ENCODE results near the gene ZNF860. TPM values are rescaled to one million over a fixed set of nuclear protein-coding genes. Genes with fewer than 3 reads are reported as not detected.

ZNF860 gene
- total RNA-seq, 1 donor from 2014 or later, result 0.56 TPM

DNA sequence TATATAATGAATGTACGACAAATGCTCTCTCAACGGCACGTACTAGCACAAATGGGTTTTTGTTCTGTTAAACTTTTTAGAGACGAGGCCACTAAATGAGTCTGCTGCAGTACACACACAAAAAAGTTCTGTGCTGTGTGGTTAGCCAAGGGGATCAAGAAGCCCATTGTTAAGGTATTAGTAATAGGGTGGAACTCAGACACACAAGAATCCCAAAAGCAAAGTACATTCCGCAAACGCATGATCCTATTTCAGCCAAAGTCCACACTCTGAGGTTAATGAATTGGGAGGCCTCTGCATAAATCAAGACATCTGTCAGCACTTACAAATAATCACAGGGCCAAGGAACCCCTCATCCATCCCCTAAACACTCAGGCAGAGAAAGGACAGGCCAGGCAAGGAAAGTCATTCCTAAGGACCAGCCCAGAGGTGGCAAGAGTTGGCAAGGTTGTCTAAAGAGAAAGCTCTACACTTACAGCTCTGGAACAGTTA, 12.6 kb upstream of the ZNF860 start:
- Mint-ChIP-seq H3K27me3 (ENCODE audit: low read depth) (no peaks in the 10 kb centered on the region), H3K4me1 (peaks cover 53% of the 10 kb centered on the region), H3K4me3 (peak overlapping the region; percentile 65), H3K9me3 (no peaks in the 10 kb centered on the region), H3K36me3 (ENCODE audit: low read depth) (no peaks in the 10 kb centered on the region), H3K27ac (ENCODE audit: unreplicated experiment) (peak overlapping the region; percentile 93)
- TF ChIP-seq CTCF (conservative IDR thresholded peaks at IDR 0.05), result no peak
- DNase-seq (ENCODE audit: low read depth, low spot score), result no peak

DNA sequence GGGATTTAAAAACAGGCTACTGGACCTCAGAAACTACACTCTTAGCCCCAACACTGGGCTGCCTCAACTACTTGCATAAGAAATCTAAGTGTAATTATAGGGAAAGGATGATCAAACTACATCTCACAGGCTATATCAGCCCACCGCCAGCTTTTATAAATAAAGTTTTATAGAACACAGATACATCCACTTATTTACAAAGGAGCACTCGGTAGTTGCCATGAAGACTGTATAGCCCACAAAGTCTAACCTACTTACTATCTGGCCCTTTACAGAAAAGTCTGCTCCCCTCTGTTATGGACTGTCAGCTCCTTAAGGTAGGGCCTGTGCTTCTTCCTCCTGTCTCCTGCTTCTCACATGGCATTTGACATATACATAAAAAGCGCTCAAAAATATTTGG, 9.9 kb upstream of the ZNF860 start:
- H3K9me3 Mint-ChIP-seq, result no peaks in the 10 kb centered on the region
- no peak overlapping the region for H3K27ac Mint-ChIP-seq (ENCODE audit: unreplicated experiment)
- TF ChIP-seq CTCF (conservative IDR thresholded peaks at IDR 0.05), result no peak
- peaks cover 48% of the 10 kb centered on the region for H3K4me1 Mint-ChIP-seq
- H3K36me3 Mint-ChIP-seq (ENCODE audit: low read depth), result no peaks in the 10 kb centered on the region
- H3K4me3 Mint-ChIP-seq, result no peak overlapping the region
- DNase-seq (ENCODE audit: low read depth, low spot score), result no peak
- H3K27me3 Mint-ChIP-seq (ENCODE audit: low read depth), result no peaks in the 10 kb centered on the region

DNA sequence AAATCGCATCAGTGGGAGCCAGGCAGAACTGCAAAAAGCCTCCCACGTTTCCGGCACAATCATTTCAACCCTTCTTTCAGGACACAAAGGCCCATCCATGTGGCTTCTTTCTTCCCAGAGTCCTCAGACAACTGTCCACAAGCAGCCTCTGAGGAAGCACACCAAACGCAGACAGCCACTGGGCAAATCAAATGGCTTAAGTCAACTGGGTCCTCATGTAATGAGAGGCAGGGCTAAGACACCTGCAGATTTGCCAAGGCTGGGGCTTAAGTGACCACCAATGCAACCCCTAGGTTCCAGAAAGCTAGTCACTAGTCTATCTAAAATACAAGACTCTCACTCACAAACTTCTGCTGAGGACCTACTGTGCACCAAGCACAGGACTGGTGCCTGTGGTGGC, 8.5 kb upstream of the ZNF860 start:
- Mint-ChIP-seq H3K36me3 (ENCODE audit: low read depth) (peaks cover 3% of the 10 kb centered on the region), H3K4me1 (peaks cover 38% of the 10 kb centered on the region), H3K27me3 (ENCODE audit: low read depth) (peaks cover 9% of the 10 kb centered on the region), H3K27ac (ENCODE audit: unreplicated experiment) (peak overlapping the region; percentile 36), H3K9me3 (no peaks in the 10 kb centered on the region), H3K4me3 (no peak overlapping the region)
- no peak for TF ChIP-seq CTCF (conservative IDR thresholded peaks at IDR 0.05)
- no peak for DNase-seq (ENCODE audit: low read depth, low spot score)

DNA sequence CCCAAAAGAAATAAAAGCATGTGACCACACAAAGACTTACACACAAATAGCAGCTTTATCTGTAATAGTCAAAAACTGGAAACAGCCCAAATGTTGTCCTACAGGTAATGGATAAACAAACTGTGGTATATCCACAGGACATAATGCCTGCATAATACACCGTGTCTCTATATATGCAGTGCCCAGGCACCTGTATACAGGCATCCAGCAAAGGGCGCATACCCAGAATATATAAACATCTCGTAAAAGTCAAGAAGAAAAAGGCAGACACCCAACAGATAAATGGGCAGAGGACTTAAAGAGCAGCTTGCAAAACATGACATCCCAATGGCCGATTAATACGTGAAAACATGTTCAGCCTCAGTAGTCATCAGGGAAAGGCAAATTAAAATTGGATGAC, 7.7 kb upstream of the ZNF860 start:
- DNase-seq (ENCODE audit: low read depth, low spot score), result no peak
- TF ChIP-seq CTCF (conservative IDR thresholded peaks at IDR 0.05), result no peak
- H3K27me3 Mint-ChIP-seq (ENCODE audit: low read depth), result peaks cover 11% of the 10 kb centered on the region
- H3K9me3 Mint-ChIP-seq, result no peaks in the 10 kb centered on the region
- H3K4me3 Mint-ChIP-seq, result no peak overlapping the region
- H3K27ac Mint-ChIP-seq (ENCODE audit: unreplicated experiment), result no peak overlapping the region
- peaks cover 31% of the 10 kb centered on the region for H3K4me1 Mint-ChIP-seq
- peaks cover 3% of the 10 kb centered on the region for H3K36me3 Mint-ChIP-seq (ENCODE audit: low read depth)

DNA sequence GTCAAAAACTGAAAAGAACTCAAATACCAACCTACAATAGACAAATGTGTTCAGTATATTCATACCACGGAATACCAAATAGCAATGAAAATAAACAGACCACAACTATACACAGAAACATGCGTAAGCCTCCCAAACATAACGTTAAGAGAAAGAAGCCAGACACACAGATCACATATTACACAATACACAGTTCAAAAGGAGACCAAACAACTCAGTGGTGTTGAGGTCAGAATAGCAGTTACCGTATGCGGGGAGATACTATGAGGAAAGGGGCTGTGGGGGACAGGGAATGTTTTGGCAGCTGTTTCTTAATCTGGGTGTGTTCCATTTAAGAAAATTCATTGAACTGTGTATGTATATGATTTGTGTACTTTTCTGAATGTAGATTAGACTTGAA, 7.1 kb upstream of the ZNF860 start:
- peaks cover 3% of the 10 kb centered on the region for H3K36me3 Mint-ChIP-seq (ENCODE audit: low read depth)
- no peak for TF ChIP-seq CTCF (conservative IDR thresholded peaks at IDR 0.05)
- no peak for DNase-seq (ENCODE audit: low read depth, low spot score)
- H3K27ac Mint-ChIP-seq (ENCODE audit: unreplicated experiment), result no peak overlapping the region
- peaks cover 29% of the 10 kb centered on the region for H3K4me1 Mint-ChIP-seq
- H3K4me3 Mint-ChIP-seq, result no peak overlapping the region
- no peaks in the 10 kb centered on the region for H3K9me3 Mint-ChIP-seq
- peaks cover 18% of the 10 kb centered on the region for H3K27me3 Mint-ChIP-seq (ENCODE audit: low read depth)

GRCh38 chr3:31974964-31975363, 6.6 kb upstream of the ZNF860 start:
- Mint-ChIP-seq H3K4me1 (peaks cover 30% of the 10 kb centered on the region), H3K36me3 (ENCODE audit: low read depth) (peaks cover 3% of the 10 kb centered on the region), H3K9me3 (no peaks in the 10 kb centered on the region), H3K4me3 (no peak overlapping the region), H3K27ac (ENCODE audit: unreplicated experiment) (no peak overlapping the region), H3K27me3 (ENCODE audit: low read depth) (peaks cover 21% of the 10 kb centered on the region)
- TF ChIP-seq CTCF (conservative IDR thresholded peaks at IDR 0.05), result no peak
- DNase-seq (ENCODE audit: low read depth, low spot score), result no peak
